ENCODE data around the gene TMEM184C.
A peak's percentile ranks its signal among the peaks of the same experiment; 100 is the strongest.

The TMEM184C gene

GRCh38 chr4:147674073-147674472, 56.9 kb downstream of the TMEM184C start:
- DNase-seq = no peak

GRCh38 chr4:147674496-147674895, 57.3 kb downstream of the TMEM184C start:
- DNase-seq = no peak

- no peak for DNase-seq
Measured at GRCh38 chr4:147678106-147678505, 60.9 kb downstream of the TMEM184C start.

DNA sequence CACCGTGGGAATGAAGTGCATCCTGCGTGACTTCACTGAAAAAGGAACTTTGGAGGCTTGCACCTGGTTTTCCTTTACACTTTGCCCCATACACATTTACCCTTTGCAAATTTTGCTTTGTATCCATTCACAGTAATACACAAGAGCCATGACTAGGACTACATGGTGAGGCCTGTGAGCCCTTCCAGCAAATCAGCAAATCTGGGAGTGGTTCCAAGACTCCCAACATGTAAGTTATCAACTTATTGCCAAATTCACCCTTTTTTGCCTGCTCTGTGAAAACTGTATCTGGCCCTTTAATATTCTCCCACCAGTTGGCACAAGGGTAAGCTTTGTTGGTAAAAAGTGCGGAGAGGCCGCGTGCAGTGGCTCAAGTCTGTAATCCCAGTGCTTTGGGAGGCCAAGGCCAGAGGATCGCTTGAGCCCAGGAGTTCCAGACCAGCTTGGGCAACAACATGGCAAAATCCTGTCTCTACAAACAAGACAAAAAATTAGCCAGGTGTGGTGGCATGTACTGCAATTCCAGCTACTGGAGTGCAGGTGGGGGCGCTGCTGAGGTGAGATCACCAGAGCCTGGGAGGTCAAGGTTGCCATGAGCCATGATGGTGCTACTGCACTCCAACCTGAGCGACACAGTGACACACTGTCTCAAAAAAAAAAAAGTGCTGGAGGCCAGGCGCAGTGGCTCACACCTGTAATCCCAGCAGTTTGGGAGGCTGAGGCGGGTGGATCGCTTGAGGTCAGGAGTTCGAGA, 61.8 kb downstream of the TMEM184C start:
- no peak for DNase-seq

GRCh38 chr4:147682755-147683154, 65.6 kb downstream of the TMEM184C start:
- no peak for DNase-seq

DNA sequence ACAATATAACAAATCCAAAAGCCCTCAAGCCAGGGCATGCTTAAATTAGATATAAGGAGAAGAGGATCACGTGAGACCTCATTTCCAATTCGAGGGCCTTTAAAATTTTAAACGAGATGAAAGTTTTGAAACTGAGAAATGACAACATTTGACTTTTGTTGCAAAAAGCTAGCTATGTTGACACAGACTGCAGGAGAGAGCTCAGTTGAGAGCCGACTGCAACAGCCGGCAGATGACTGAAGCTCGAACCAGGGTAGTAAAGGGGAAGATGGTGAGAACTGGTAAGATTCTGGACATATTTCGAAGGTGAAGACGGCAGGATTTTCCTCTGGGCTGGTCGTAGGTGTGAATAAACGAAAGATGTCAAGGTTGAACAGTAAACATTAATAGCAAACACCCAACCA, 66.0 kb downstream of the TMEM184C start:
- no peak for DNase-seq

- peak; percentile 70 for DNase-seq
Measured at GRCh38 chr4:147683717-147684700, 66.8 kb downstream of the TMEM184C start, which contains the start of gene PRMT9. Gene PRMT9, minus strand, starts transcription at chr4:147684163. Its CDS starts 176 bp downstream, at chr4:147683987.

DNA sequence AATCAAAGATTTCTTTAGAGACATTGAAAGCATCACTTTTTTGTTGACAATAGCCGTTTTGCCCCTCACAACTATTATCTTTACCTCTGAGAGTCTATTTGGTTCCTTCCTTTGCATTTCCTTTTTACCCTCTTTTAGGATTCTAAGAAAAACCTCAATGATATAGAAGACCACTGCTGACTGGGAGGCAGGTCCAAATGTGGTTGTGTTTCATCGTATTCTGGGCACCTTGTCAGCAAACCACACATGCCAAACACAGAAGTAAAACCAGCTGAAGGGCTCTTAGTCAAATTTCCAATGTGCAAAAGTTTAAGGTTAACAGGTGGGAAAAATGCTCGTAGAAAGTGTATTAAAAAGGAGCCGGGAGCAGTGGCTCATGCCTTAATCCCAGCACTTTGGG, 71.9 kb downstream of the TMEM184C start:
- no peak for DNase-seq

DNA sequence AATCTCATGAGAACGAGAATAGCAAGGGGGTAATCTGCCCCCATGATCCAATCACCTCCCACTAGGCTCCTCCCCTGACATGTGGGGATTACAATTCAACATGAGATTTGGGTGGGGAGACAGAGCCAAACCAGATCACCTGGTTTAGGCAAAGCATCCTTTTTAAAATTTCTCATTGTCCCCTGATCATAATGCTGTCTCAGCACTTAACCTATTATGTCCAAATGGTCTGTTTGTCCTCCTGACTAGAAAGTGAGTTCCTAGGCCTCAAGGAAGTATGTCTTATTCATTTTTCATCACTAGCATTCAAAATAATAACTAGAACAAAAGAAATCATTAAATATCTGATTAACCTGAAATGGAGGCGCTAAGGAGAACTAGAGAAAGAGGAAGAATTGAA, 74.6 kb downstream of the TMEM184C start:
- no peak for DNase-seq

- no peak for DNase-seq
Measured at GRCh38 chr4:147693218-147693617, 76.0 kb downstream of the TMEM184C start.

DNA sequence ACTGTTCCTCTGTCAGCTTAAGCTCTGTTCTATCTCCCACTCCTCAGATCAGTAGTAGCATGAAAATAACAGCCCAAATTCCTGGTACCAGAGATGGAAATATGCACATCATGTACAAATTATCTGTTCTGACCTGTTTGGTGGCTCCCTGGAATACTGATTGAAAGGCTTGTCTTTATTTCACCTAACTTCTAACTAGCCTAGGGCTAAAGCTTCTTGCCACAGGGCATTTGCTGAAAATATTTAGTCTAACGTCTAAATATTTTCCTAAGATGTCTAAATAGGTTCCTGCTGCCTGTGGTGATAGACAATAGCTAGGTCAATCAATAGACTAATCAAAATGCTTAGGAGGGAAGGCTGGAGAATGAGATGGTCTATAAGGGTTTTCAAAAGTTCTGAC, 79.7 kb downstream of the TMEM184C start:
- no peak for DNase-seq

GRCh38 chr4:147704846-147705245, 87.6 kb downstream of the TMEM184C start:
- no peak for DNase-seq

GRCh38 chr4:147707892-147708672, 90.9 kb downstream of the TMEM184C start:
- no peak for DNase-seq

GRCh38 chr4:147709999-147710398, 92.8 kb downstream of the TMEM184C start:
- DNase-seq = no peak

DNA sequence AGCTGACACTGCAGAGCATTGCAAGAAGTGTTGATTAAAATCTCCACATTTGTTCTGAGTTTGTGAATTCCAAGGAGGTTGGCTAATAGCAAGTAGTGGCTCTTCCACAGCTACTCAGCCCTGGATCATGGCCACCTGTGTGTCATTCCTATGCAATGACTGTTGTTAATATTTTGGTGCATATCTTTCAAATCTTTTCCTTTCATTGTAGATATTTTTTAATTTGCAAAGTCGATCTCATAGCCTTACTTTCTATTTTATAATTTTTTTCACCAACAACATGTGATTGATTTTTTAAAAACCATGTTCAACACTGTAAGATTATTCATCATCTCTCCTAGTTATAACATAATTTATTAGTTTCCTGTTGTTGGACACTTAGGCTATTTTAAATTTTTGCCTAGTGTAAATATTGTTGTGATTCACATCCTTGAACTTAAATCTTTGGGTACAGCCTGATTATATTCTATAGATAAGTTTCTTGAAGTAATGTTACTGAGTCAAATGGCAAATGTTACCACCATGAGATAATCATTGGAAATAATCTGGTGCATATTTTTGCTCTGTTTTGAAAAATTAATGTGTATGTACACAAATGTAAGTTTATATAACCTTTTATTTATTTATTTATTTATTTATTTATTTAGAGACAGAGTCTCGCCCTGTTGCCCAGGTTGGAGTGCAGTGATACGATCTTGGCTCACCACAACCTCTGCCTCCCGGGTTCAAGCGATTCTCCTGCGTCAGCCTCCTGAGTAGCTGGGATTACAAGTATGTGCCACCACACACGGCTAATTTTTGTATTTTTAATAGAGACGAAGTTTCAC, 97.6 kb downstream of the TMEM184C start:
- no peak for DNase-seq

DNA sequence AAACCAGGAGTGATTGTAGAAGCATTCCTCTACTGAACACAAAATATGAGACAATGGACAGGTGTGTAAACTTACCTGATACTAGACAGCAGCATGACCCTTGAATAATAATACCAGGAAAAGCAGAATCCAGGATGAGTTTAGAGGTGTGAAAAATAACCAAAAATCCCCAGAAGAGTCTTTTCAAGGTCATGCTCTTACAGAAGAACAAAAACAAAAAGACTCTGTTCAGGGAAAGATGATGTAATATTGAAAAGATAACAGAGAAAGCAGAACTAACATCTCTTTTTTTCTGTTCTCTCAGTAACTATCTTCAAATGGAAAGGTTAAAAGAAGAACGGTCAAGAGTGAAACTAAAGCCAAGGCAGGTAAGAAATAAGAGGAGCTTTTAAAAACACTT, 100.7 kb downstream of the TMEM184C start:
- no peak for DNase-seq
